ENCODE results near the gene DFFA. TPM values are rescaled to one million over a fixed set of nuclear protein-coding genes. Genes with fewer than 3 reads are reported as not detected.

DFFA gene
- total and polyA plus RNA-seq, 2 of the 4 experiments (the other 2 are of a cell fraction): 28.1 to 62.6 TPM

GRCh38 chr1:10520497-10520896 lies 48.2 kb upstream of the DFFA start:
- in situ Hi-C loops (cut with MboI; ENCODE audit: low sequenced_read_pairs): loop anchor here (10.0 kb wide), 1 partner anchor 174 kb away; no protein-coding TSS in a partner anchor
- Histone ChIP-seq H3K9ac (ENCODE audit: low read depth, low read length) (no peak overlapping the region), H3K18ac (ENCODE audit: low read depth, low read length) (no peak overlapping the region), H2BK5ac (ENCODE audit: low read depth, low read length, poor library complexity, severe bottlenecking) (no peak overlapping the region), H2BK20ac (ENCODE audit: low read depth, low read length) (no peak overlapping the region), H4K8ac (ENCODE audit: low read depth in 2 of 2, low read length in 2 of 2) (no peak overlapping the region), H3K14ac (replicated peaks; ENCODE audit: low read depth, low read length) (no peak overlapping the region), H3K4ac (ENCODE audit: low read depth, low read length) (no peak overlapping the region), H3K27ac (ENCODE audit: insufficient read depth, low read length) (no peak overlapping the region), H2BK15ac (ENCODE audit: low read depth, low read length) (no peak overlapping the region), H3K56ac (ENCODE audit: extremely low read depth, insufficient read depth, low read length) (no peak overlapping the region), H3K79me1 (ENCODE audit: low read depth in 1 of 2, low read length in 2 of 2) (peaks cover 41 to 52% of the 10 kb centered on the region in 2 experiments; a peak in 3 of 4 replicates), H3K4me2 (ENCODE audit: low read depth, low read length) (no peak overlapping the region), H3K4me3 (ENCODE audit: insufficient read depth, low read depth, low read length) (no peak overlapping the region), H4K91ac (ENCODE audit: insufficient read depth, low read depth, low read length) (no peak overlapping the region), H3K9me3 (ENCODE audit: control insufficient read depth, insufficient read depth, low read length) (no peaks in the 10 kb centered on the region), H3K23ac (ENCODE audit: low read depth, low read length) (no peak overlapping the region), H3K27me3 (ENCODE audit: control insufficient read depth, insufficient read depth, low read length) (no peaks in the 10 kb centered on the region), H2AK5ac (ENCODE audit: low read depth, low read length) (no peak overlapping the region), H2BK120ac (ENCODE audit: low read depth, low read length) (no peak overlapping the region), H2AFZ (replicated peaks; ENCODE audit: low read length, poor library complexity) (no peak overlapping the region), H3K36me3 (ENCODE audit: control insufficient read depth, insufficient read depth, low read length) (no peaks in the 10 kb centered on the region), H2AK9ac (replicated peaks; ENCODE audit: low read depth, low read length, poor library complexity) (no peak overlapping the region), H4K5ac (ENCODE audit: low read depth, low read length) (no peak overlapping the region), H4K20me1 (ENCODE audit: insufficient read depth, low read length) (peaks cover 8% of the 10 kb centered on the region), H3K9me1 (ENCODE audit: insufficient read depth, low read length) (peaks cover 3% of the 10 kb centered on the region; the same call in 1 of the 2 replicates), H3K4me1 (ENCODE audit: control insufficient read depth, insufficient read depth, low read length) (peaks cover 6% of the 10 kb centered on the region)
- intact Hi-C loops (cut with micrococcal nuclease): no loop called here
- ATAC-seq (ENCODE audit: low read depth) (no peak), DNase-seq (no peak)
- ChIA-PET POLR2A (ENCODE audit: unreplicated experiment) (no interaction called here), CTCF (interaction anchor here (1.0 kb wide), 1 partner anchor 26 kb away, joined by 3 read pairs; no protein-coding TSS in a partner anchor)
- dilution Hi-C loops (cut with HindIII; ENCODE audit: low sequenced_read_pairs, unreplicated experiment): no loop called here
- no CpG with 5 or more reads among the region's 6 CpGs for WGBS, 2 experiments (ENCODE audit: extremely low coverage in 2 of 2, insufficient read length in 1 of 2)
- TF ChIP-seq MAZ (IDR thresholded peaks at IDR 0.05; ENCODE audit: borderline replicate concordance, low read depth, low read length) (no peak), CHD1 (IDR thresholded peaks at IDR 0.05; ENCODE audit: low read depth, low read length) (no peak), RAD21 (IDR thresholded peaks at IDR 0.05; ENCODE audit: low read length) (no peak), NFE2L2 (IDR thresholded peaks at IDR 0.05; ENCODE audit: low read depth, low read length) (no peak), MXI1 (IDR thresholded peaks at IDR 0.05; ENCODE audit: borderline replicate concordance, low read depth, low read length) (no peak), CTCF (conservative IDR thresholded peaks at IDR 0.05; ENCODE audit: low read depth, low read length) (no peak), RFX5 (IDR thresholded peaks at IDR 0.05; ENCODE audit: low read depth, low read length) (no peak), SMC3 (IDR thresholded peaks at IDR 0.05; ENCODE audit: low read depth, low read length) (no peak), USF2 (IDR thresholded peaks at IDR 0.05; ENCODE audit: low read depth, low read length) (no peak), RCOR1 (IDR thresholded peaks at IDR 0.05; ENCODE audit: insufficient replicate concordance, low read length) (no peak), BHLHE40 (IDR thresholded peaks at IDR 0.05; ENCODE audit: low read depth, low read length) (no peak), MAFK (IDR thresholded peaks at IDR 0.05; ENCODE audit: low read depth, low read length) (no peak), CEBPB (IDR thresholded peaks at IDR 0.05; ENCODE audit: low read depth, low read length) (no peak), ELK1 (IDR thresholded peaks at IDR 0.05; ENCODE audit: borderline replicate concordance, low read depth, low read length) (no peak), POLR2A (IDR thresholded peaks at IDR 0.05; ENCODE audit: low read depth, low read length) (no peak), FOS (IDR thresholded peaks at IDR 0.05; ENCODE audit: low read depth, low read length) (no peak)
- BruUV-seq (replicated peaks): no TSS peak
